CD4-positive, alpha-beta T cell (primary cell): ENCODE data around the gene POLL. TPM values are rescaled to one million over a fixed set of nuclear protein-coding genes. Genes with fewer than 3 reads are reported as not detected.
A peak's percentile ranks its signal among the peaks of the same experiment; 100 is the strongest.

Source experiments
- ATAC-seq: fragments of 200-7000 bp; cut with Tn5 transposase; one replicate; pipeline ENCODE4 v1.10.0; 2022; ENCODE audit warnings: mild to moderate bottlenecking; ENCODE audit not compliant: poor library complexity
- CTCF ChIA-PET: fragments of 350-600 bp; sonication (Branson Sonifier 250); formaldehyde crosslinking; loops from one replicate; lab custom pipeline; 2021; ENCODE audit warnings: antibody characterized with exemption, inconsistent platforms; lab: Charles Lee
- POLR2A ChIA-PET: fragments of 350-600 bp; sonication (Branson Sonifier 250); formaldehyde crosslinking; loops from one replicate; lab custom pipeline; 2021; ENCODE audit warnings: antibody characterized with exemption, inconsistent platforms; lab: Charles Lee
- DNase-seq, 14 experiments: peaks; one replicate each; pipeline ENCODE4 v3.0.0-alpha.2; 2013 to 2020; ENCODE audit warnings: mixed read lengths in 2 of 14
- H3K27ac ChIP-seq, 2 donors: one replicate each; pipeline versions ENCODE4 v1.5.1 to v1.7.0; 2013; ENCODE audit warnings: low read length in 2 of 2, low read depth in 1 of 2, mild to moderate bottlenecking in 1 of 2
- H3K27me3 ChIP-seq, 2 experiments: 1 replicate in 1 of 2; 2 replicates in 1 of 2; pipeline versions ENCODE4 v1.6.1 to v1.7.0; 2013; ENCODE audit warnings: low read length in 2 of 2, control low read depth in 1 of 2, mild to moderate bottlenecking in 1 of 2, moderate library complexity in 1 of 2; ENCODE audit not compliant: insufficient read depth in 2 of 2, control insufficient read depth in 1 of 2
- H3K36me3 ChIP-seq: one replicate; pipeline ENCODE4 v1.6.1; 2013; ENCODE audit warnings: low read length, control low read depth; ENCODE audit not compliant: insufficient read depth
- H3K4me1 ChIP-seq: one replicate; pipeline ENCODE4 v1.6.1; 2013; ENCODE audit warnings: low read length, control low read depth; ENCODE audit not compliant: insufficient read depth
- H3K4me3 ChIP-seq: one replicate; pipeline ENCODE4 v1.5.1; 2013; ENCODE audit warnings: mild to moderate bottlenecking, low read length, moderate library complexity
- H3K9me3 ChIP-seq, 2 experiments: 1 replicate in 1 of 2; 2 replicates in 1 of 2; pipeline versions ENCODE4 v1.6.1 to v1.7.0; 2013; ENCODE audit warnings: low read length in 2 of 2, mild to moderate bottlenecking in 2 of 2, control low read depth in 1 of 2, moderate library complexity in 1 of 2; ENCODE audit not compliant: control insufficient read depth in 1 of 2, insufficient read depth in 1 of 2
- H3K27ac Mint-ChIP-seq: one replicate; pipeline ENCODE4 v1.8.0; 2020; ENCODE audit warnings: mixed read lengths
- H3K27me3 Mint-ChIP-seq: one replicate; pipeline ENCODE4 v1.8.0; 2021; ENCODE audit warnings: mixed read lengths
- H3K36me3 Mint-ChIP-seq: one replicate; pipeline ENCODE4 v1.8.0; 2021; ENCODE audit warnings: low read depth, mixed read lengths
- H3K4me1 Mint-ChIP-seq: one replicate; pipeline ENCODE4 v1.8.0; 2021; ENCODE audit warnings: low read depth, mixed read lengths
- H3K4me3 Mint-ChIP-seq: one replicate; pipeline ENCODE4 v1.8.0; 2020; ENCODE audit warnings: mild to moderate bottlenecking, mixed read lengths
- H3K9me3 Mint-ChIP-seq: one replicate; pipeline ENCODE4 v1.8.0; 2020; ENCODE audit warnings: mixed read lengths
- intact Hi-C, 2 experiments: fragments of 100-400 bp; cut with DNase I in 1 of 2; cut with micrococcal nuclease in 1 of 2; formaldehyde crosslinking; loops; one replicate each; pipeline versions ENCODE4 v1.15.1 to v1.9.0; 2023 to 2025; cut with DNase I, micrococcal nuclease
- total RNA-seq, 174 experiments: library from RNA in 2 of 174; stranded (reverse) in 2 of 174; gene quantifications; one replicate each; pipeline ENCODE4 v1.2.3 and lab custom pipeline; 2021 to 2026
- TF ChIP-seq, protein P1 (sequence below): fragments of 200-600 bp; IDR thresholded peaks from one replicate; pipeline ENCODE4 v1.8.0; 2022; ENCODE audit warnings: antibody characterized with exemption, mild to moderate bottlenecking

The POLL gene
- total RNA-seq, 2 experiments from 2014 or later: 23.3 to 24.3 TPM

DNA sequence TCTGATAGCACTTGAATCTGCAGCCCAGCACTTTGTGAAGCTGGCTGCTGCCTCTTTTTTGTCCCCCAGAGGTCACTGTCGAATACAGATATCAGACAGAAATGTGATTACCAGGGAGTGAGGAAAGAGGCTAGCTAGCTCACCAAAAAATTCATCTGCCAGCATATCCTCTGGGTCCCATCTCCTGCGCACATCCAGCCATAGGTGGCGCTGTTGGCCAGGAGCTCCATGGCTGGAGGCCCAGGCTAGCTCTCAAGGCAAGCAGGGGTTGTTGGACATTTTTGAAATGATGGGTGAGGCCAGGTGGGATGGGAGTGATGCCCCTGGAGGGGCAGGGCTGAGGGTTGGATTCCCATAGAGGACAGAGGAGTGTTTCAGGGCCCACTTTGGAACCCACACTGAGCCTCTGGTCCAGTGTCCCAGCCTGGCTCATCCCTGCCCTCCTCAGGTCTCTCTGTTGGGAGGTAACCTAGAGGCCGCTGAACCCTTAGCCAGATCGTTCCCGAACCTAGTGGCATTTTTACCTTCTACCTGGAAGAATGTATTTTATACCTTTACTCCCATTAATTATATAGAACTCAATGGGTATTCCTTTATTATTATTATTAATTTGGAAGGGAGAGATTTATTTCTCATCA, 14.8 kb upstream of the POLL start:
- H3K27me3 Mint-ChIP-seq: no peaks in the 10 kb centered on the region
- CTCF ChIA-PET: interaction anchor here (1.0 to 1.6 kb wide), 3 partner anchors 98 to 179 kb away, joined by 3 to 5 read pairs (median 3); no protein-coding TSS in a partner anchor

DNA sequence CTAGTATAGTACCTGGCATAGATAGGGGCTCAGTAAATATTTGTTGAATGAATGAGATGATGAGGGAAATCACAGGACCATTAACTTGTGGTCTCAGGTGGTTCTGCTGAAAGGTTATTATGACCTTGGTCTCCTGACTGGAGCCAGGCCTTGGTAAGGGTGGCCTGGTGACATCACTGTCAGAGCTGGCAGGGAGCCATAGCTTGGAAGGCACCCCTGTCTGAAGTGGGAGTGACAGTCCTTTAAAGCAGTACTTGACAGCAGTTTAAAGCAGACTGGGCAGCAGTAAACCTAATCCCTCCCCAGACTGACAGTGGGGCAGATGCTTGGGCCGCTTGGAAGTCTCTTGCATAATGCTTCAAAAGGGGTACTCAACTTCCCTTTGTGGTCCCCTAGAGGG, 13.5 kb upstream of the POLL start:
- no peak for DNase-seq
- Histone ChIP-seq H3K4me1 (no peaks in the 10 kb centered on the region), H3K9me3 (no peaks in the 10 kb centered on the region), H3K27me3 (no peaks in the 10 kb centered on the region), H3K27ac (no peak overlapping the region), H3K36me3 (peaks cover 8% of the 10 kb centered on the region), H3K4me3 (no peak overlapping the region)
- no peaks in the 10 kb centered on the region for H3K4me1 Mint-ChIP-seq
- H3K27me3 Mint-ChIP-seq: no peaks in the 10 kb centered on the region
- no peaks in the 10 kb centered on the region for H3K9me3 Mint-ChIP-seq
- TF ChIP-seq, protein P1, sequence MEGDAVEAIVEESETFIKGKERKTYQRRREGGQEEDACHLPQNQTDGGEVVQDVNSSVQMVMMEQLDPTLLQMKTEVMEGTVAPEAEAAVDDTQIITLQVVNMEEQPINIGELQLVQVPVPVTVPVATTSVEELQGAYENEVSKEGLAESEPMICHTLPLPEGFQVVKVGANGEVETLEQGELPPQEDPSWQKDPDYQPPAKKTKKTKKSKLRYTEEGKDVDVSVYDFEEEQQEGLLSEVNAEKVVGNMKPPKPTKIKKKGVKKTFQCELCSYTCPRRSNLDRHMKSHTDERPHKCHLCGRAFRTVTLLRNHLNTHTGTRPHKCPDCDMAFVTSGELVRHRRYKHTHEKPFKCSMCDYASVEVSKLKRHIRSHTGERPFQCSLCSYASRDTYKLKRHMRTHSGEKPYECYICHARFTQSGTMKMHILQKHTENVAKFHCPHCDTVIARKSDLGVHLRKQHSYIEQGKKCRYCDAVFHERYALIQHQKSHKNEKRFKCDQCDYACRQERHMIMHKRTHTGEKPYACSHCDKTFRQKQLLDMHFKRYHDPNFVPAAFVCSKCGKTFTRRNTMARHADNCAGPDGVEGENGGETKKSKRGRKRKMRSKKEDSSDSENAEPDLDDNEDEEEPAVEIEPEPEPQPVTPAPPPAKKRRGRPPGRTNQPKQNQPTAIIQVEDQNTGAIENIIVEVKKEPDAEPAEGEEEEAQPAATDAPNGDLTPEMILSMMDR: no peak
- intact Hi-C loops: no loop called here
- POLR2A ChIA-PET: interaction anchor here (0.9 kb wide), 1 partner anchor 14 kb away, joined by 3 read pairs; the partner anchor contains the start of gene POLL
- CTCF ChIA-PET: no interaction called here
- peaks cover 22% of the 10 kb centered on the region for H3K36me3 Mint-ChIP-seq
- H3K4me3 Mint-ChIP-seq: no peak overlapping the region
- H3K27ac Mint-ChIP-seq: no peak overlapping the region
- ATAC-seq: no peak

More for the DNA sequence above, 14.8 kb upstream of the POLL start:
- TF ChIP-seq, protein P1: peak; percentile 66
- no peak overlapping the region for H3K4me3 ChIP-seq
- no peaks in the 10 kb centered on the region for H3K9me3 Mint-ChIP-seq
- peak; percentile 12 to 72 (median 48) for DNase-seq
- peaks cover 30% of the 10 kb centered on the region for H3K36me3 Mint-ChIP-seq
- H3K27me3 ChIP-seq: no peaks in the 10 kb centered on the region
- no peaks in the 10 kb centered on the region for H3K4me1 Mint-ChIP-seq
- ATAC-seq: peak; percentile 84
- intact Hi-C loops: loop anchor here (2.0 kb wide), 1 partner anchor 178 kb away; no protein-coding TSS in a partner anchor
- H3K4me3 Mint-ChIP-seq: no peak overlapping the region
- POLR2A ChIA-PET: no interaction called here
- no peak overlapping the region for H3K27ac ChIP-seq
- H3K36me3 ChIP-seq: peaks cover 17% of the 10 kb centered on the region
- no peaks in the 10 kb centered on the region for H3K9me3 ChIP-seq
- H3K4me1 ChIP-seq: no peaks in the 10 kb centered on the region
- no peak overlapping the region for H3K27ac Mint-ChIP-seq

DNA sequence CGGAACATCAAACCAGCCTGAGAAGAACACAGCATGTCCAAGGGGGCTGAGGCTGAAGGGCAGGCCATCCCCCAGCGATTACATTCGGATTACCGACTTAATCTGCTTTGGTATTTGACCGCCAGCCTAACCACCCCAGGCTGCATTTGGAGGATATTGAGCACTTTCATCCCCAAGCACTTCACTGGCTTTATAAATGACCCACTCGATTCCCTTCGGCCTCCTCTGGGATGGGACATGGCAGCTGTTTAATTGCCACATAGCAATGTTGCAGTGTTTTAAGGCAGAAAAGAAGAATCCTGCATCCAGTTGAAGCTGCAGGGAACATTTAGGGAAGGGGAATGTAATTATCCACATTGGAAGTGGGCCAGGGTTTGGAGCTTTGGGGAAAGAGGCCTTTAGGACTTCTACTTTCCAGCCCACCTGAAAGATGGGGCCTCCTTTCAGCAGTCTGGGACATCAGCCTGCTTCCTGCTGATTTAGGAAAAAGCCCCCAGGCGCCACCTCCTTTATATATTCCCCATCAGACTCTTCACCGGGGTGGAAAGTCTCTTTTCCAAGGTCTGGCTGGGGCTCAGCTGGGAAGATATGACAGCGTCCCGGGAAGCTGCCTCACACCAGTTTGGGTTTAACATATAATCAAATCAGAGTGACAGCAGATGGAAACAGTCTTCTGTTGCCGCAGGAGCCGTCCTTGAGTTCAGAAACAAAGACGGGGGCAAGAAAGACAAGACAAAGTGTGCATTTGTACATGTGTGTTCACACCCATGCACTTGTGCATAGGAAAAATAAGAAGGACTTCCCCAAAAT, 9.2 kb upstream of the POLL start:
- Mint-ChIP-seq H3K4me1 (no peaks in the 10 kb centered on the region), H3K4me3 (no peak overlapping the region), H3K9me3 (no peaks in the 10 kb centered on the region), H3K36me3 (no peaks in the 10 kb centered on the region), H3K27ac (no peak overlapping the region), H3K27me3 (no peaks in the 10 kb centered on the region)
- intact Hi-C loops: no loop called here
- H3K9me3 ChIP-seq: no peaks in the 10 kb centered on the region
- no peak overlapping the region for H3K27ac ChIP-seq
- no peak overlapping the region for H3K4me3 ChIP-seq
- no peak for ATAC-seq
- TF ChIP-seq, protein P1: no peak
- DNase-seq: no peak
- ChIA-PET CTCF (no interaction called here), POLR2A (interaction anchor here (0.6 kb wide), 1 partner anchor 69 kb away, joined by 3 read pairs; no protein-coding TSS in a partner anchor)
- no peaks in the 10 kb centered on the region for H3K4me1 ChIP-seq
- no peaks in the 10 kb centered on the region for H3K36me3 ChIP-seq
- no peaks in the 10 kb centered on the region for H3K27me3 ChIP-seq
